Measurements from ENCODE around the gene GDA.
"Not testable (repeated sequence)": the region's sequence is repeated elsewhere in the genome, so short reads cannot be mapped to it uniquely, and the experiment has no call there.

The GDA gene

DNA sequence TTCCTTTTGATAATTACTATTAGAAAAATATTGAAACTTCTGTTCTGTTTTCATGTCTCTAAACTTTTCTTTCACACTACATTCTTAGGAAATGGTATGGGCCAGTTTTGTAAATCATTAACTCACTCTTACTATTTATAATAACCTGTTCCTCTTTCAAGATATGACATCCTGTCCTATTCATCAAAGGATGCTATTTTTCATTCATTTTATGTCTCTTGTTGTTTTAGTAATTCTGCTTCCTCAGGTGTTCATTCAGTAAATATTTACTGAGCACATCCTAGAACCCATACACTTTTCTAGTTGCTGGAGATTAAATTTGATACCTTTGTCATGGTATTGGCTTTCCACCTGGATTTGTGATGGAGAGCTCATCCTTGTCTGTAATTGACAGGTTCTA, 58.0 kb downstream of the GDA start:
- DNase-seq (ENCODE audit: low read depth), result no peak

DNA sequence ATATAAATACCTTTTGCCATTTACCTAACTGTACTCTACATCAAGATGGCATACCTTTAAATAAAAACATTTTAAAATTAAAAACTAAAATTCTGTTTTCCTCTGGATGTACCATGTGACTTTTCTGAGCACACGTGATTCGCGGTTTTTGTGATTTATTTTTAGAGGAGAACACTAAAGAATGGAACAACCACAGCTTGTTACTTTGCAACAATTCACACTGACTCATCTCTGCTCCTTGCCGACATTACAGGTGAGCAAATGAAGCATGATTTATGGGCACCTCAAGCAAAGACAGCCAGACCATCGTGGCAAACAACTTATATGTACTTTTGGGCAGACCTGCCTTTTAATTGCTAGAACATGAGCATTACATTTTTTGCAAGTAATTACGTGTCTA, 61.3 kb downstream of the GDA start:
- DNase-seq (ENCODE audit: low read depth), result no peak

DNA sequence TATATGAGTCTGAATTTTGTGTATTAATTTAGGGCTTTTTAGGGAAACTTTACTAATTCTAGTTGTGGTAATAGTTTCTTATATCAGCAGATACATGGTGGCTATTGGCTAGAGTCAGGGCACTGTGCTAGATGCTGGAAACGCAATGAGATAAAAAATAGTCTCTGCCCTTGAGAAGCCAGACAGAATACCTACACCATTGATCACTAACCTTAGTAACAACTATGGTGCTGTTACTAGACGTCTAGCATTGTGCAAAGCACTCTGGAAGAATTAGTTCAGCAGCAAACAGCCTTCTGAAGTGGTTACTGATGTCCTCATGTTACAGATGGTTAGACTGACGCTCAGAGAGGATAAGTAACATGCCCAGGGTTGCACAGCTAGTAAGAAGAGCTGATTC, 61.8 kb downstream of the GDA start:
- no peak for DNase-seq (ENCODE audit: low read depth)

DNA sequence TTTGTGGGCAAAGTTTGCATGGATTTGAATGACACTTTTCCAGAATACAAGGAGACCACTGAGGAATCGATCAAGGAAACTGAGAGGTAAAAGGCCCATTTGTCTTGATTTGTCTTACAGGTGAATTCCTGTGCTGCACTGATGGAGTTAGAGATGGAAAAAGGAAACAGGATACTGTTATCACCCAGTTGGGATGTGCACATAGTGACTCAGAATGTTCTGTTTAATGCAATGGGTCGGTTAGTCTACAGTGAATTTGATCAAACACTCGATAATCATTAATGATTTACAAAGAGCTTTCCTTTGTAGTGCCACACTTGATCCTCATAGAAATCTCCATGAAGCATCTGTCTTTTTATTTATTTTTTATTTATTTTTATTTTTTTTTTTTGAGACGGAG, 64.7 kb downstream of the GDA start:
- no peak for DNase-seq (ENCODE audit: low read depth)

DNA sequence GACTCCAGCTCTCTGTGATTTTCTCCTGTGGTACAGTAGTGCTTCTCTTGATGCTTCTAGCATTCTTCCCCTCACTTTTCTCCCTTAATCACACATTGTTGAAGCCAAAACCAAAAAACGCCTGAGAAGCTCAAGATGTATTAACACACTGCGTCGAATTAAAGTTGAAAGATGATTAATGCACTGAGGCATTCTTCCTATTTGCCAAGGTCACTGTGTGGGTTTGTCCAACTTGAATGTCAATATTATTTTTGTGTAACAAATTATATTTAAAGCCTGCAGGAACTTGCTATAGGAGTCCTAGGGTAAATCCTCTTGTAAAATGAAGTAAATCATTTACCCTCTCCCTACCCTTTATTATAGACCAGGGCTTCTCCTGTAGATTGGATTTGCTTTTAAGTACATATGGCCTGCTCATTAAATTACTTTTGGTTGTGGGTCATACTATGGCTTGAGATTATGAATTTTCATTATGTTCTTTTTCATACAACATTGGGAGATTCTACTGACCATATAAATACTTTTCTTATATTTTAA, 68.1 kb downstream of the GDA start:
- no peak for DNase-seq (ENCODE audit: low read depth)

DNA sequence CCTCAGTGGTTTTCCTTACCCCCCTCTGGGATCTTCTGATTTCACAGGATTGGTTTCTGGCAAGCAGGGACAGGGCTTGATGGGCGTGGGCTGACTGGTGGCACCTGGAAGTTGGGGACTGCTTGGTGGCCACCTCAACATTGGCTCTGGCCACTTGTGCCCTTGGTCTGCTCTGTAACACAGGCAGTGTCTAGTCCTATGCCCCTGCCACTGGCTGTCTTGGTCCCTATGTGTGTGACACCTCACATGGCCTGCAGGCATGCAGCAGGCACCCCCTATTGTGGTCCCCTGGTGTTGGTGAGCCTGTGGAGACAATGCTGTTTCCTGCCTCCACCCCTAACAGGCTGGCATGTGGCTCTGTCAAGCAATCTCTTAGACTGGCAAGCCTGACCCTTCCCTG, 71.3 kb downstream of the GDA start:
- DNase-seq (ENCODE audit: low read depth), result no peak

GRCh38 chr9:72226146-72226812, 77.0 kb downstream of the GDA start:
- DNase-seq (ENCODE audit: low read depth), result no peak

DNA sequence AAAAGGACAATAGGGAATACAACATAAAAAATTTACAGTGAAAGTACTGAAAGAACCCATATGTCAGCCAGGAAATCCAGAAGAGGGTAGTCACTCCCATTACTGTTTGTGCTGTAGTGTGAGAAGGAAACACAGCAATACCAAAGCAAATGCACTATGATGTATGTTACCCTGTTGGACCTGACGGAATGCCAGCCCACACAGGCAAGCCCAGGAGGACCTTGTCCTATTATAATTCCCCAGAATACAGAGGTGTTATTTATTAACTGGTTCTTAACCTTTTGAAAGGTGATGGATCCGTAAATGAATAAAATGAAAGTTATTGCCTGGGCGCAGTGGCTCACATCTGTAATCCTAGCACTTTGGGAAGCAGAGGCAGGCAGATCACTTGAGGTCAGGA, 79.0 kb downstream of the GDA start:
- DNase-seq (ENCODE audit: low read depth), result no peak

DNA sequence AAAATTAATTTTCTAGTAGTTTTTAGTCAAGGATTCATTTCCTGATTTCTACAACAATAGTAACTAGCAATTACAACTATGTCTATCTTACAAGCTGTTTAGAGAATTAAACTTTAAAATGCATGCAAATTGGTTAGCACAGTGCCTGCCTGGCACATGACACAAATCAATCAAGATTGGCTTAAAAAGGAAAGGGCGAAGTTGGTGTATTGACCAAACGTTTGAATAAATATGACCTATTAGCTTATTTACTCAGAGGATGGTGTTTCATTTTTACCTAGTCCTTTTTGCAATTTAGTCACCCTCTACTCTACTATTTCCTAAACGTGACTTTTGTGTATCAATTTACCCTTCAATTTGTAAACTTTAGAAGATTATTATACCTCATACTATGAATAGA, 83.5 kb downstream of the GDA start:
- no peak for DNase-seq (ENCODE audit: low read depth)

DNA sequence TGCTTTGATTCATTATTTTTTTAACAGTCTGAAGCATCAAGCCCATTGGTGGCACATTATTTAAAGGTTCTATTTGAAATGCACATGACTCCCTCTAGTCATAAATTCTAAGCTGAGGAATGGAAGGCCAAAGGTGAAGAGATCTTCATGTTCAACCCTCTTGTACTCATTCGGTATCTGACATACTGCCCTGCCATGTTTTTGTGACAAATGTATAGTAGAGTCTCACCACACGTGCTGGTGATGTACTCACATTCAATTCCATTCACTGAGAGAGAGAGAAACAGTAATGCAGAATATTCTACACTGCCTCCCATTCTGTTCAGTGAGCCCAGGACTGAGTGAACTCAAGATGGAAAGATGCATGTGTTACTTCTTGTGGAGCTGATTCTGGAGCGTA, 98.3 kb downstream of the GDA start:
- no peak for DNase-seq (ENCODE audit: low read depth)

DNA sequence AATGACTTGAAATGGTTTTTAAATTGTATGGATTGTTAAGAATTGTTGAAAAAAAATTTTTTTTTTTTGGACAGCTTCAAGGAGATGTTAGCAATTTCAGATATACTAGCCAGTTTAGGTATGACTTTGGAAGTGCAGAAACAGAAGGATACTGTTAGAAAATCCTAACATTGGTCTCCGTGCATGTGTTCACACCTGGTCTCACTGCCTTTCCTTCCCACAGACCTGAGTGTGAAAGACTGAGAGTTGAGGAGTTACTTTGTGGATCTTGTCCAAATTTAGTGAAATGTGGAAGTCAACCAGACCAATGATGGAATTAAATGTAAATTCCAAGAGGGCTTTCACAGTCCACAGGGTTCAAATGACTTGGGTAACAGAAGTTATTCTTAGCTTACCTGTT, 102.3 kb downstream of the GDA start:
- no peak for DNase-seq (ENCODE audit: low read depth)

- no peak for DNase-seq (ENCODE audit: low read depth)
These were observed 105.8 kb downstream of the GDA start for GRCh38 chr9:72254901-72255545.

- no peak for DNase-seq (ENCODE audit: low read depth)
These were observed 106.3 kb downstream of the GDA start for GRCh38 chr9:72255569-72255968.

DNA sequence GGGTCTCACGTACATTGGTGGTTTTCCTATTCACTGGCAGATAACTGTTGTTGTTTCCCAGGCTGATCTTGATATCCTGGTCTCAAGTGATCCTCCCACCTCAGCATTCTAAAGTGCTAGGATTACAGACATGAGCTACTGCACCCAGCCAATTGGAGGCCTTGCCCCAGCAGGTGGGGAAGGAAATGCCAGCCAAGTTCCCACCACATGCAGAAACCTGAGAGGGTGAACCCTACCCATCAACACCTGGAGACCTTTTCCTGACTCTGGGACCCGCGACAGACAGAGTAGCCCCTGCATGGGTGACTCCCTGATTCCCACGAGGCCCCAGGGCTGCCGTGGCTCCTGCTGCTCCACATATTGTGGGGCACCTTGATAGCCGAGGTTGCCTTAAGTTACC, 107.7 kb downstream of the GDA start:
- DNase-seq (ENCODE audit: low read depth), result no peak

- DNase-seq (ENCODE audit: low read depth), result peak; percentile 13
These were observed 108.6 kb downstream of the GDA start for GRCh38 chr9:72257814-72258213.

- DNase-seq (ENCODE audit: low read depth), result no peak
These were observed 112.8 kb downstream of the GDA start for GRCh38 chr9:72262063-72262462.

DNA sequence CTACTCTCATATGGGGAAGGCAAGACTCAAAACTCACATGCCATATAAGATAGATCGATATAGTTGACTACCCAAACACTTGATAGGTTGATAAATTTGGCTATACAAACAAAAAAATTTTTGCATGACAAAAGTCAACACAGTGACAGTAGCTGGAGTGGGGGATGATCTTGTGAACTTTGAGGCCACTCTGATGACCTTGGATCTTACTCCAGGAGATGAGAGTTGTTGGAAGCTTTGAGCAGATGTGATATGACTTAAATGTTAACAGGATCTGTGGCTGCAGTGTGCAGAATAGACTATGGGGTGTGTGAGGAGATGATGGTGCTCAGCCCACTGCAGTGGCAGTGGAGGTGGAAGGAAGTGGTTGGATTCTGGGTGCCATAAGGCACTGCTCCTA, 114.3 kb downstream of the GDA start:
- DNase-seq (ENCODE audit: low read depth), result no peak

DNA sequence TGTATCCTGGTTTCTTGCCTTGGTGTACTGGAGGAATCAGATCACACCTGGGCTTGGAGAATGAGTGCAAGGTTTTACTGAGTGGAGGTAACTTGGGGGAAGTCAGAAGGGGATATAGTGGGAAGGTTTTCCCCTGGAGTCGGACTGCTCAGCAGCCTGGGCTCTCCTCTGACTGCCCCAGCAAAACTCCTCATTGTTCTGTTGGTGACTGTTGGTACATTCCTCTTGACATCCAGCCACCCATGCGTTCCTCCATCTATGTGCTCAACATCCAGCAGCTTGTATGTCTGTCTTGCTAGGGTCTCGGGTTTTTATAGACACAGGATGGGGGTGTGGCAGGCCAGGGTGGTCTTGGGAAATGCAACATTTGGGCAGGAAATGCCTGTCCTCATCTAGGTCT, 119.7 kb downstream of the GDA start:
- DNase-seq (ENCODE audit: low read depth), result no peak

DNA sequence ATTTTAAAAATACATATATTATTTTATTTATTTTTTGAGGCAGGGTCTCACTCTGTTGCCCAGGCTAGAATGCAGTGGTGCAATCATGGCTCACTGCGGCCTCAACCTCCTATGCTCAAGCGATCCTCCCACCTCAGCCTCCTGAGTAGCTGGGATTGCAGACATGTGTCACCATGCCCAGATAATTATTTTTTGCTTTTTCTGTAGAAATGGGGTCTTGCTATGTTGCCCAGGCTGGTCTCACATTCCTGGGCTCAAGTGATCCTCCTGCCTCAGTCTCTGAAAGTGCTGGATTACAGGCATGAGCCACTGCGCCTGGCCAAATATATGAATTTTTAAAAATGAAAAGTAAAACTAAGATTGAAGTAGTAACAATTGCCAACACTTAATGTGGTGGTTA, 121.1 kb downstream of the GDA start:
- DNase-seq (ENCODE audit: low read depth), result not testable (repeated sequence)

DNA sequence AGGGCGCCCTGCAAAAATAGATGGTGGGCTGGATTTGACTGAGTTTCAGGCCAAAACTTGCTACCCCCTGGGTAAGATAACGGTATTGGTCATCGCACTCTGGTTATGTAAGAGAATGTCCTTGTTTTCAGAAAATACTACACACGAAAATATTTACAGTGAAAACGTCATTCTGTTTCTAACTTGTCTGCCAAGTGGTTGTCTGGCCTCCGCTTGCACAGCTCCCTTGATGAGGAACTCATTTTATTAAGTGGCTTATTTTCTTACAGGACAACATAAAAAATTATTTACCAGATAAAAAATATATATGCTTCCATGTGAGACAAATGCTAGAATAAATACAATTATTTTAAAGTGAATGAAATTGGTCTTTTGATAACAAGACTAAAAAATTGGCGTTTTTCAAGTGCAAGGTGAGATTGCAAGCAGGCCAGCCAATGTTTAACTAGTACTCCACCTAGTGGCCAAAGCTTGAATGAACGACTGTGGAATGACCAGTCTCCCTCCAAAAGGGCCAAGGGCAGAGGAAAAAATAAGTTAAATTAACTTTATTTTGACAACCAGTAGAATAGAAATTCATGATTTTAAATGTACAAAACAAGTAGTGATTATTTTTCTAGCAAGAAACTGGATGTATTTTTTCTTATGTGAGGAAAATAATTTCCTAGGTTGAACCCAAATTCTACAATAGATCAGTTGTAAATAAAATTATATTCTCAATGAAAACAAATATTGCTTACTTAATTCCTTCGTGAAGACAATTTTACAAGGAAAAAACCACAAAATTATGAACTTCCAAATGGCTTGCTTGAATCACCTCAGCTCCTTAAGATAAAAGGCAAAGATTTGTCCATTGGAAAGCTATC, 122.6 kb downstream of the GDA start:
- DNase-seq (ENCODE audit: low read depth), result no peak

DNA sequence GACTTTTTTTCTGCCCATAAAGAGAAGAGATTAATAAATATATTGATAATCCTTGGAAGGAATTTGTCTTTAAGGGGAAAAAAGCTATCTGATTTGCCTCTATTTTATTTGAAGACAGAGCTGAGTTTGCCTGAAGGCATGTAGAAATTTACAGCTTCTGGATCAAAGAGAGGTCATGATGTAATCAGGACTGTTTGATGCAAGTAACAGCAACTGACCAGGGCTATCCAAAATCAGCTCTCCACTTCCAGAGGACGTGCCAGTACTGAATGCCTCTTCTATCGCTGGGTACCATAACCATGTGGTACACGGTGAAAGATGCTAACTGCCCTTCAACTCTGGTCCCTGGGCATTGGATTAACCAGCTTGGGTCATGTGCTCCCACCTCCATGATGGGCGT, 125.2 kb downstream of the GDA start:
- DNase-seq (ENCODE audit: low read depth), result no peak

- DNase-seq (ENCODE audit: low read depth), result no peak
These were observed 125.7 kb downstream of the GDA start for GRCh38 chr9:72274916-72275315.

DNA sequence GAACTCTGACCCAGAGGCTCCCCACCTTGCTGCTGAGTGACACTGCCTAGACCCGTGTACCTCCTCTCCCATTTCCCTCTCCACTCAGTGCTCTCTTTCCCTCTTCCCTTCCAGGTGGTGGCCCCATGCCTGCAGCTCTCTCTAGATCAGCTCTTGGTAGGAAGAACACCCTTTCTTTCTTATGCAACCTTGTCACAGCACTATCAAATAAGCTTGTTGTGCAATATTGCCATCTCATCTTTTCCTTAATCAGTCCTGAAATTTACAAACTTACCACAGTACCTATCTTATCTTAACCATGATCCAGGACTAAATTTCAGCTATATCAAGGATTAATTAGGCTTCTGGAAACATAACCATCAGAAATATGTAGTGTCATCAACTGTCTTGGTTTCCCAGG, 127.2 kb downstream of the GDA start:
- no peak for DNase-seq (ENCODE audit: low read depth)

All from HS-5 (cell line).